NCI-H460 (cell line): ENCODE results near the gene ZFHX3. TPM values are rescaled to one million over a fixed set of nuclear protein-coding genes. Genes with fewer than 3 reads are reported as not detected.

Source experiments
- DNase-seq: peaks from one replicate; pipeline ENCODE4 v3.0.0-alpha.2; 2016; ENCODE audit warnings: low read depth; ENCODE audit errors: extremely low read depth
- total RNA-seq: library from RNA; depleted of rRNA; stranded (reverse); fragments of >200 nt; shearing (Covaris generic); gene quantifications from 2 replicates; pipeline ENCODE4 v1.2.3, GENCODE V29; 2014

Gene ZFHX3
- total RNA-seq, 1 experiment from 2014 or later, result 5.5 TPM

DNA sequence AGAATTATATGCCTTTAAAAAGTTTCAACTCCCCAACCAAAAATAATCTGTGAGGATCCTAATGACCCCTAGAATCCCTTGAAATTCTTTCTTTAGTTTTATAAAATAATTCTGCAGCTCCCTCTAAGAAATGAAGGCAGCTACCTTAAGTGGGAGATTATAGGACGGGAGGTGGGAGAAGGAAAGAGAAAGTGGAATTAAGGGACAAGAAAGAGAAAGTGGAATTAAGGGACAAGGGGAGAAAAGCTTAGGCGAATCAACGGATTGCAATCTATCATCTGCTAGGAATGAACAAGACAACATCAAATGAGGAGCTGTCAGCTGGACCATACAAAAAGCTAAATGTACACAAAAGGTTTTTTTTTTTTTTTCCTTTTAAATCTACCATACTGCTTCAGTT is 262.0 kb downstream of the ZFHX3 start:
- DNase-seq, result no peak

DNA sequence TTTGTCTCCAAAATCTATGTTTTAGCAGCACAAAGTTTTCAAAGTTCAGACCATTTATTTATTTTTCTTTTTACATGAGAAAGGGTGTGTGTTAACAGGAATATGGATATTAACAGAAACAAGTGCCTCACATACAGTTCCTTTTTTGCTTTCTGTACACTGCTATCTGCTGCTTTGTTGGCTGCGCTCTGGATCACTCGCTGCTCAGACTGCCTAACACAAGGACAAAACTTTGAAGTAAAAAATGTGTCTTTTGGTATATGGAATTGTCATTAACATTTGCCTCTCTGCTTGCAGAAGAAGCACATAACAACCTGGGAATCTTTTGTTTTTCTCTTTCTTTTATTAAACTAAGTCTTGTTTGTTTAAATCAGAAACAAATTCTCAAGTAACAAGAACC is 262.8 kb downstream of the ZFHX3 start:
- DNase-seq, result no peak

DNA sequence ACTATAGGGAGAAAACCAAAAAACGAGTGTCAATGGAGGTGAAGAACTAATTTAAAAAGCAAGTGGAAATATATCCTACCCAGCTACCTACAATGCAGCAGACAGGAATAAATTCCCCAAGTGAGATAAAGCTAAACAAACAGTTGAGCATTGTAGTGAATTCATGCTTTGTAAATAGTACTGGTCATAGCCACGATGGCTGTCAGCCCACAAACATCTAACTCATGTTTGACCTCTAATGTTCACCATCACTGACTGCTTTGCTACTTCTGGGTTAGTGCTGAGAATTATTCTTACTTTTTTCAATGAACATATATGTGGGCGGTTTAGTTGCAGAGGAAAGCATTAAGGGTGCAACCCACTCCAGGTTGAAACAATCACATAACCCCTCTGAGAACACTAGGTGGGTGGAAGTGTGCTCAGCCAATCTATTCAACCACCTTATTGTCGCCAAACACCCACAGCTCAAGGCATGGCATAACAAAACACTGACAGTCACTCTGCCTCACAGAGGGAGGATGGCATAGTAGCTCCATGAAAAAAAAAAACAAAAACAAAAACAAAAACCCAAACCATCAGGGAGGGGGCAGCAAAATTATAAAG is 264.1 kb downstream of the ZFHX3 start:
- no peak for DNase-seq

DNA sequence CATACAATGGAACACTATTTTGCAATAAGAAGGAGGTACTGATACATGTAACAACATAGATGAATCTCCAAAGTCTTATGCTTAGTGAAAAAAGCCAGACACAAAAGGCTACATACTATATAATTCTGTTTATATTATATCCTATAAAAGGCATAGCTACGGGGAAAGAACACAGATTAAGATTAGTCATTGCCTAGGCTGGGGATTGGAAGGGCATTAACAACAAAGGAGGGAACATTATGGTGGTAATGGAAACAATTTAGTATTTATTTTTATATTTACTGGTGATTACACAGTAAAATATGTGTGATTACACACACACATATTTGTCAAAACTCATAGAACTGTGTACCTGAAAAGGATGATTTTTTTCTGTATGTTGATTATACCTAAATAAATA is 278.1 kb downstream of the ZFHX3 start:
- no peak for DNase-seq

DNA sequence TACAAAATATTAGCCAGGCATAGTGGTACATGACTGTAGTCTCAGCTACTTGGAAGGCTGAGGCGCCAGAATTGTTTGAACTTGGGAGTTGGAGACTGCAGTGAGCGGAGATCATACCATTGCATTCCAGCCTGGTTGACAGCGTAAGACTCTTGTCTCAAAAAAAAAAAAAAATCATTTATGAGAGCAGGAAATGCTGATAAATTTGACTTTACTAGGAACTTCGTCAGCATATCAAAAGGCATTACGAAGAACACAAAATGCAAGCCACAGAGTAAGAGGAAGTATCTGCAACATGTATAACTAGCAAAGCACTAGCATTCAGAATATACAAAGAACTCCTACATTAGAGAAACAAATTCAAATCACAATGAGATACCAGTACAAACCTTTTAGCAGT is 279.3 kb downstream of the ZFHX3 start:
- DNase-seq, result no peak

DNA sequence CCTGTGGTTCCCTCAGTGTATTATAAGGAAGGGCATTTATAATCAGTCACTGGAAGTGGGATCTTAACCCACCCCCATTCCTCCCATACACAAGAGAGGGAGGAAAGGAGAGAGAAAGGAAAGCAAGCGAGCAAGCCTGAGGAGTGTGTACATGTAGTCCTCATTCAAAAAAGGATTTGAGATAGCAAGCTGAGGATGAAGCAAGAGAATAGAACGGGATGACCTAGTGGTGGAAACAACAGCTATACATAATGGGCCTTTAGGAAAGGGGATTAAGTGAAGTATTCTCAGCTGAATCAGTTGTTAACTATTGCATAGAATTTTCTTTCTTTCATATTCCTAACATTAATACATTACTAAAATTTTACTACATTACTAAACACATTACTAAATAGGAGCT is 281.4 kb downstream of the ZFHX3 start:
- no peak for DNase-seq

DNA sequence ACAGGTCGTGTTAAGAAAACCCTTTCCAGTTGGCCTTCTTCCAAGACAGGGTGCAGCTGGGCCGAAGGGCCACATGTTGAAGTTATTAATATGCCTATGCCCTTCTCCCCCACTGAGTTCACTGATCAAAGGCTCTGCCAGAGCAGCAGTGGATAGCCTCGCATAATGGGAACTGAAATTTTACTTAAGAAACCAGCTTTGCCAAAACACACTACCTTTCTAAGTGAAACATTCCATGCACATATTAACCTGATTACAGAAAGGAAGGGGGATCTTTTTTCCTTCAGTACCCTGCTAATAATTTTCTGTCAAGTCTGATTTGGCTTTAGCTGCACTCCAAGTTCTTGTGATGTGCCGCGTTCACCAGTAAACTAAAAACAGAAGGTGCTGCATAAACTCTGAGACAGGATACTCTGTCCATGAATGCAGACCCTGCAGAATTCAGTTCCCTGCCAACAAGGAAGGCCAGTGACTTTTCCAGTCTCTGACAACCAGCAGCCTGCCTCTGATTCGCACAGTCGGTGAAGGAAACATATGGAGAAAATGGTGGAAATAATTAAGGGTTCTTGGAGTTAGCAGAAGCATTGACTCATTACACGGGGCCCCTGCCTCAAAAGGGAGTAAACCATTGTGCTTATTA is 283.8 kb downstream of the ZFHX3 start:
- no peak for DNase-seq

DNA sequence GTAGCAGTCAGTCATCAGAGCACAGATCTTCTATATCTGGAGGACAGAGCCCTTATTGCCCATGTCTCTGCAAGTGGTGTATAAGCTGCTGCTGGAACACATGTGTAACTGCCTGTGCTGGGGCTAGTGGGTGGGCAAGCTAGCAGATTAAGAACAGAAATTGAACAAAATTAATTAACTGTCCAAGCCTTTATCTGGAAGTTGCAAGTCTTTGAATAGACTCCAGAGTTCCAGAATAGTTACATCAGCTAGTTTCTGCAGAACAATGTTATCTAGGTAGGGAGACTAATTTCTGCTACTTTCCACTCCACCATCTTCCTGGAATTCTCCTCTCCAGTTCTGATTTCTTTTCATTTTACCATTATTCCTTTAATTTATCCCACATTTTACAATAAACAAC is 287.3 kb downstream of the ZFHX3 start:
- DNase-seq, result no peak

DNA sequence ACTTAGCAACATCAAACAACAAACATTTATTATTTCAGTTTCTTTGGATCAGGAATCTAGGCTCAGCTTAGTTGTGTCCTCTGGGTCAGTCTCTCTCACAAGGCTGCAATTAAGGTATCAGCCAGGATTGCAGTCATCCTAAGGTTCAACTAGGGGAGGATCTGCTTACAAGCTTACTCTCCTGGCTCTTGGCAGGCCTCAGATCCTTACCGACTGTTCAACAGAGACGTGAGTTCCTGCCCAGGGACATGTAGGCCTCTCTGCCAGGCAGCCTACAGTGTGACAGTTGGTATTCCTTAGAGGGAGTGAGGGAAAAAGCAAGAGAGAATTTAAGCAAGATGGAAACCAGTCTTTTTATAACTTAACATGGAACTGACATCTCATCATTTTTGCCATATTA is 294.0 kb downstream of the ZFHX3 start:
- DNase-seq, result no peak

DNA sequence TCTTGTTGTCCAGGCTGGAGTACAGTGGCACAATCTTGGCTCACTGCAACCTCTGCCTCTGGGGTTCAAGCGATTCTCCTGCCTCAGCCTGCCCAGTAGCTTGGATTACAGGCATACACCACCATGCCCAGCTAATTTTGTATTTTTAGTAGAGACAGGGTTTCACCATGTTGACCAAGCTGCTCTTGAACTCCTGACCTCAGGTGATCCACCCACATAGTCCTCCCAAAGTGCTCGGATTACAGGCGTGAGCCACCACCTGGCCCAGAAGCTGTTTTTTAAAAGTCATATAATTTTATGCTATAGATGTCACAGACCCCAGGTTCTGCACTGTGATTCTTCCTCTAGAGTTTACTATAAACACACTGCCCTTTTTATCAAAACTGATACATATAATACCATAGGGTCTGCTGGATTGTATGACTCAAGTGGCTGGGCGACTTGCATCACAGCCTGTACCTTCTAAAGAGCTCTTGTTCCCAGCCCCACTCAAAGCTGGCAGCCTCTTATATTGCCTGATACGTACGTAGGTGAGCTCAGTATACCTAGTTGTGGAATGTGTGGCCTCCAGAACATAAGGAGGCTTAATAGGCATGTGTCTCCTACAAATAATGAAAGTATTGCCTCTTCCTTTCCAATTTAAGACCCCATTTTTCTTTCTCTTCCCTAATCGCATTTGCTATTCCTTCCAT is 295.8 kb downstream of the ZFHX3 start:
- DNase-seq, result no peak

DNA sequence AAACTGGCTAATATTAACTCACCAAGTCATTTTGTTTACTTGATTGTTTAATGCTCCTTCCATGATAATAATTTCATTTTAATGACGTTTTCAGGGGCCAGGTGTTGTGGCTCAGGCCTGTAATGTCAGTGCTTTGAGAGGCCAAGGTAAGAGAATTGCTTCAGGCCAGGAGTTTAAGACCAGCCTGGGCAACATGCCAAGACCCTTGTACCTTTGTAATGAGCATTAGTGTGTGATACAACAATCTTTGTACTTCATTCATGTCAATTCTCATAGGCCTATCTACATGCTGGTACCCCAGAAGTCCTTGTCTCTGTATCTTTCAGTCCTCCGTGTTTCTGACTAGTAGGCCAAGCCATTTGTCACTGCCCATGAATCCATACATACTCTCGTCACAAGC is 296.9 kb downstream of the ZFHX3 start:
- DNase-seq, result no peak

DNA sequence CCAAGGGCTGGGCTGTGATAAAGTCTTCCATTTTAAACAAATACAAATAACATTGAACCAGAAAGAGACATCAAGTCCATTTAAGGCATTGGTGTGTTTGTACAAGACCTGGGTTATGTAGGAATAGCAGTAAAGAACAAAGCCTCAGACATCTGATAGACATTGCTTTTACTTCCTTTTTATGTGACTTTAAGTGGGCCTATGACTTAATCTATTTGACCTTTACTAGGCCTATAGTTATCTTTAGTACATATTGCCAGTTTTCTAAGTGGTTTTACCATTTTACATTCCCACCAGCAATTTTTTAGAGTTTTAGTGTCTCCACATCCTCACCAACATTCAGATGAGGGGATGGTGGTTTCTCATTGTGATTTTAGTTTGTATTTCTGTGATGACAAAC is 298.8 kb downstream of the ZFHX3 start:
- DNase-seq, result no peak

DNA sequence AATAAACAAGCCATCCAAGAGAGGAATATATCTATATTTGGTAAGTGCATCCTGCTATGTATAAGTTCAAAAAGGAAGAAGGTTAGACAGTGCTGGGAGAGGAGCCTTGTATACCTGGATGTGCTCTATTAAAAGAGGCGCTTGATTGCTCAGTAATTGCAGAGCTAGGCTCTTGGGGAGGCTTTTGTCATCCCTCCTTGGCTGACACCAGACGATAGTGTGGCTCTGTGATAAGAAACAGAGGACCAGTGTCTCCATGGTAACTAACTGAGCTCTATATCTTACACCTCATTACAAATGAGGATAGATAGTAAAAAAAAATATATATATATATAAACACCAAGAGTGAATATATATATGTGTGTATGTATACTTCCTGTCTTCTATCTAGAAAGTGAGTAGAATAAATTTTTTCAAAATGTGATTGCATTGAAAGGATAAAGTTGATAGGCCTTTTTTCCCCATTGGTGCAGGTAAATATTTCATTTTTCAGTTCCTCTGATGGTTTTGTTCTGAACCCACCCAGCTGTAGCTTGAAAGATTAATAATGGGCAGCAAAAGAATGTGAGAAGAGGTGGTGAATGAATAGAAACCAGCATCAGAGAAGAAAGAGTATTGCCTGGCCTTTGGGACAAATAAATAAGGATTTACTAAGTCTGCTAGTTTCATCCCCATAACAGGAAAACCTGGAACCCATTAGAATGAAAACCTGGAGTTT is 303.7 kb downstream of the ZFHX3 start:
- DNase-seq, result no peak

DNA sequence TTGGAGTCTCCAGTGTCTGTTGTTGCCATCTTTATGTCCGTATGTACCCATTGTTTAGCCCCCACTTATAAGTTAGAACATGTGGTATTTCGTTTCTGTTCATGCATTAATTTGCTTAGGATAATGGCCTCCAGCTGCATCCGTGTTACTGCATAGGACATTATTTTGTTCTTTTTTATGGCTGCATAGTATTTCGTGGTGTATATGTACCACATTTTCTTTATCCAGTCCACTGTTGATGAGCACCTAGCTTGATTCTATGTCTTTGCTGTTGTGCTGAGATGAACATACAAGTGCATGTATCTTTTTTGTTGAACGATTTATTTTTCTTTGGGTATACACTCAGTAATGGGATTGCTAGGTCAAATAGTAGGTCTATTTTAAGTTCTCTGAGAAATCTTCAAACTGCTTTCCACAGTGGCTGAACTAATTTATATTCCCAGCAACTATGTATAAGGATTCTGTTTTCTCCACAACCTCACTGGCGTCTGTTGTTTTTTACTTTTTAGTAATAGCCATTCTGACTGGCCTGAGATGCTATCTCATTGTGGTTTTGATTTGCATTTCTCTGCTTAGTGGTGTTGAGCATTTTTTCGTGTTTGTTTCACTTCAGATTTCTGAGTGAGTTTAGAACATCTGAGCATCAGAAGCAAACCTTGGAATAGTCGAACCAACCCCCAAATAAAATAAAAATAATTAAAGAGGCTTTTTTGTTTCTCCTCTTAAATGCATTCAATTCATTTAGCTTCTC is 304.7 kb downstream of the ZFHX3 start:
- DNase-seq, result no peak

DNA sequence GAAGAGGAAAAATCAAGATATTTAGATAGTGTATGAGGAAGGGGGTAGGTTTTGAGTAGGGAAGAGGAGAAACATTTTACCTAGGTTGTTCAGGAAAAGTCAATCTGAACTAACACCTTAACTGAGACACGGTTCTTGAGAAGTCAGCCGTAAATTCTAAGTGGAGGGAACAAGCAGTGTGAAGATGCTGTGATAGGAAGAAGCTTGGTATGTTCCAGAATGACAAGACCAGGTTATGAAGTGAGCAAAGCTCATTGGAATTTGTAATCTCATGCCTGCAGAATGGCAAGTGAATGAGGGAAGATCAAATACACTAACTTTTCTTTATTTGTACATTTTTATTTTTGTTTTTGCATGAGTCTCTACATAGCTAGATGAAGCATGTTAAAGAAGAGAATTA is 307.6 kb downstream of the ZFHX3 start:
- DNase-seq, result no peak

DNA sequence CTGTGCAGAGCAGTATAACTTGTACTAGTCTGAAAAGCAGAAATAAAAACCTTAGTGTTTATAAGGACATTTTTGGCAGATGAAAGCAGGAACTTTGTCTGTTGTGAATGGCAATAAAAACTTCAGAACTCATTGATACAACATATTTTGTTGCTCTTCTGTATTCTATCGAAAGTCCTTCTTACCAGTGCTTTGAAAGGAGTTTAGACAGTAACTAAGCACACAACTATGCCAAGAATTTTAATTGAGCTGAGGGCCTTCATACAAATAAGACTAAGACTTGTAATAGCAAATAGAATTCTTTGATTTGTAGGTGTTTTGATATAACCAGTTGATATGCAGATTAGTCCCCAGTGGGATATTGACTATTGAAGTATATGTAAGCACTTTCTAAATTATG is 308.4 kb downstream of the ZFHX3 start:
- DNase-seq, result no peak

DNA sequence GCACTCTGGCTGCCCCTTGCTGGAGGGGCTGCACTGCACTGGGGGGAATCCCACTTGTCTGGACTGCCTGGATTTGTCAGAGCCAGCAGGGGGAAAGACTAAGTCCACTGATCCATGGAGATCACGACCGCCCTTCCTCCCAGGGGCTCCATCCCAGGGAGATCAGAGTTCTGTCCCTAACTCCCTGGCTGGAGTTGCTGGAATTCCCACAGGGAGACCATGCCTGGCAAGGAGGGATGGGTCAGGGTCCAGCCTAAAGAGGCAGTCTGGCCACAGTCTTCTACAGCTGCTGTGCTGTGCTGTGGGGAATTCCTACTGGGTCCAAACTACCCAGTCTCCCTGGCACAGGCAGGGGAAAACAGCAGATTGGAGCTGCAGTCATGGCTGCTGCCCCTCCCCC is 311.9 kb downstream of the ZFHX3 start:
- DNase-seq, result no peak
